HepG2 (cell line): Measurements from ENCODE around the gene ADI1. TPM values are rescaled to one million over a fixed set of nuclear protein-coding genes. Genes with fewer than 3 reads are reported as not detected.

ENCODE experiments used
- ESRRA ChIP-seq: sonication (generic); formaldehyde crosslinking; IDR thresholded peaks from 2 replicates; pipeline ENCODE4 v1.5.1; 2020; ENCODE audit warnings: mild to moderate bottlenecking, low read depth, missing genetic modification reagents
- JDP2 ChIP-seq: sonication (generic); formaldehyde crosslinking; IDR thresholded peaks from 2 replicates; pipeline ENCODE4 v1.8.1; 2022; ENCODE audit warnings: missing genetic modification reagents, borderline replicate concordance
- JUN ChIP-seq: sonication (generic); formaldehyde crosslinking; IDR thresholded peaks from 2 replicates; pipeline ENCODE4 v1.4.0; 2020; ENCODE audit warnings: mild to moderate bottlenecking, missing genetic modification reagents
- KLF13 ChIP-seq: sonication (generic); formaldehyde crosslinking; IDR thresholded peaks from 2 replicates; pipeline ENCODE4 v1.4.0; 2020; ENCODE audit warnings: mild to moderate bottlenecking, missing genetic modification reagents
- MIER3 ChIP-seq: IDR thresholded peaks from 2 replicates; pipeline ENCODE4 v1.6.1; 2016; ENCODE audit warnings: missing compliant biosample characterization, borderline replicate concordance
- MXI1 ChIP-seq: IDR thresholded peaks from 3 replicates; pipeline ENCODE4 v1.6.1; 2012; ENCODE audit warnings: low read depth, low read length, inconsistent platforms, borderline replicate concordance
- RBFOX2 ChIP-seq: fragments of 200-400 bp; formaldehyde crosslinking; IDR thresholded peaks from 2 replicates; pipeline ENCODE4 v1.6.1; 2017; ENCODE audit warnings: low read depth, mild to moderate bottlenecking, low read length
- RORA ChIP-seq: sonication (generic); formaldehyde crosslinking; IDR thresholded peaks from 2 replicates; pipeline ENCODE4 v1.5.0; 2020; ENCODE audit warnings: mild to moderate bottlenecking, missing genetic modification reagents, moderate library complexity
- RXRA ChIP-seq: sonication (generic); formaldehyde crosslinking; IDR thresholded peaks from 2 replicates; pipeline ENCODE4 v1.5.1; 2020; ENCODE audit warnings: missing genetic modification reagents
- RXRB ChIP-seq: IDR thresholded peaks from 2 replicates; pipeline ENCODE4 v1.6.1; 2016; ENCODE audit warnings: borderline replicate concordance, missing genetic modification reagents, missing compliant biosample characterization
- SIN3A ChIP-seq: IDR thresholded peaks from 2 replicates; pipeline ENCODE4 v1.6.1; 2011; ENCODE audit warnings: low read depth, mild to moderate bottlenecking, control low read depth, low read length, borderline replicate concordance
- SIX4 ChIP-seq: sonication (generic); formaldehyde crosslinking; IDR thresholded peaks from 2 replicates; pipeline ENCODE4 v1.4.0; 2020; ENCODE audit warnings: missing genetic modification reagents
- ZNF136 ChIP-seq: sonication (generic); formaldehyde crosslinking; IDR thresholded peaks from 2 replicates; pipeline ENCODE4 v1.8.1; 2022; ENCODE audit warnings: low read depth, mild to moderate bottlenecking, moderate library complexity, missing genetic modification reagents
- ZNF333 ChIP-seq: sonication (generic); formaldehyde crosslinking; IDR thresholded peaks from 2 replicates; pipeline ENCODE4 v1.4.0; 2020; ENCODE audit warnings: mild to moderate bottlenecking, missing genetic modification reagents, borderline replicate concordance
- ZNF343 ChIP-seq: sonication (generic); formaldehyde crosslinking; IDR thresholded peaks from 2 replicates; pipeline ENCODE4 v1.4.0; 2020; ENCODE audit warnings: mild to moderate bottlenecking, missing genetic modification reagents
- ZNF782 ChIP-seq: sonication (generic); formaldehyde crosslinking; IDR thresholded peaks from 2 replicates; pipeline ENCODE4 v1.4.0; 2020; ENCODE audit warnings: missing genetic modification reagents, mild to moderate bottlenecking, borderline replicate concordance
- polyA plus RNA-seq, 8 experiments: library from polyadenylated mRNA; depleted of rRNA in 3 of 8; stranded (reverse) in 7 of 8; unstranded in 1 of 8; fragments of >200 nt; fragmentation: Illumina TruSeq in 4 of 8; extraction: Trizol in 4 of 8; gene quantifications; 2 replicates each; pipeline versions ENCODE4 v1.2.1 to v1.2.3, GENCODE V29; 2011 to 2016; ENCODE audit warnings: low read depth in 4 of 8, missing spikeins in 1 of 8, mixed read lengths in 1 of 8; ENCODE audit not compliant: insufficient read depth in 1 of 8
- total RNA-seq, 5 experiments: library from RNA; depleted of rRNA; stranded (reverse); fragments of >200 nt; fragmentation: Illumina TruSeq; extraction: Trizol; gene quantifications; 2 replicates each; pipeline ENCODE4 v1.2.3, GENCODE V29; 2016; ENCODE audit warnings: low read depth in 1 of 5
- TF ChIP-seq, protein P1 (sequence below): IDR thresholded peaks from 2 replicates; pipeline ENCODE4 v1.6.1; 2016; ENCODE audit warnings: low read depth, control low read depth
- TF ChIP-seq, protein P2 (sequence below): sonication (generic); formaldehyde crosslinking; IDR thresholded peaks from 2 replicates; pipeline ENCODE4 v1.8.1; 2022; ENCODE audit warnings: low read depth, mild to moderate bottlenecking, missing genetic modification reagents
- TF ChIP-seq, protein P3 (sequence below): sonication (generic); formaldehyde crosslinking; IDR thresholded peaks from 2 replicates; pipeline ENCODE4 v1.4.0; 2020; ENCODE audit warnings: mild to moderate bottlenecking, missing genetic modification reagents
- TF ChIP-seq, protein P4 (sequence below): IDR thresholded peaks from 2 replicates; pipeline ENCODE4 v1.6.1; 2018; ENCODE audit warnings: missing genetic modification reagents
- TF ChIP-seq, protein P5 (sequence below): sonication (generic); formaldehyde crosslinking; IDR thresholded peaks from 2 replicates; pipeline ENCODE4 v1.4.0; 2020; ENCODE audit warnings: mild to moderate bottlenecking, missing genetic modification reagents

The ADI1 gene
- total and polyA plus RNA-seq, 2 of the 13 experiments (the other 11 are each of a cell fraction or from before 2014, with no cell fraction given): 28.7 to 123 TPM

DNA sequence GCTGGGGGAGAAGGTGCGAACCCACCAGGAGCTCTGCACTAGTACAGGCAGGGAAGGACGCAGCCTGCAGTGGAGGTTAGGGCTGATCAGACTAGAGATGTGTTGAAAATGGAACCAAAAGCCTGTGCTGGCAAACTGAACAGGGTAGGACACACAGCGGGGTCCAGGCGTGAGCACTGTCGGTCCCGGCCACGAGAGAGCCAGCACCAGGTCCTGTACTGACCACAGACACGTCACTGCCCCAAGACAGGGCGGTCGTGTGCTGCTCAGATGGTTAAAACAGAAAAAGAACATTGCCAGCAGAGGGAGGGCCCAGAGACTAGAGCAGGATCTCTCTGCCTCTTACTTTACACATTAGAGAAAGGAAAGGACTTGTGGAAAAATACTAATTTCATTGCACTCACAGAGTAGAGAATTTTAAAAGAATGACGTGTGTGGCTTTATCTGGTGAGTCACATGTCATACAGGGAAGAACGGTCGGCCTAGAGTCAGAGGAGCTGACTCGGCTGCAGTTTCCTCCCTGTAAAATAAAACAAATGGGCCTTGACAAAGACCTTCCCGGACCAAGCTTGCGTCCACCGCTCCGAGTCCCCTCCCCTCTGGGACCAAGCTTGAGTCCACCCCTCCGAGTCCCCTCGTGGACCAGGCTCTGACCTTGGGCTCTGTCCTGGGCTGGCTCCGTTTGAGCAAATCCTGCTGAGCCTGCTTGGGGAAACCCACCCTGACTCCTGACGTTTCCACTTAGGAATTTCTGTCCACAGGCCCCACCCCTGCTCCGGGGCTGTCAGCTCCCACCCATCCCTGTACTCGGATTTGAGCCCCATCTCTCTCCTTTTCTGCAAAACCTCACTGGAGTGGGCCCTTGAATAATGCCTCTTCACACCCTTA lies 16.7 kb upstream of the ADI1 start (continued):
- TF ChIP-seq, protein P1, sequence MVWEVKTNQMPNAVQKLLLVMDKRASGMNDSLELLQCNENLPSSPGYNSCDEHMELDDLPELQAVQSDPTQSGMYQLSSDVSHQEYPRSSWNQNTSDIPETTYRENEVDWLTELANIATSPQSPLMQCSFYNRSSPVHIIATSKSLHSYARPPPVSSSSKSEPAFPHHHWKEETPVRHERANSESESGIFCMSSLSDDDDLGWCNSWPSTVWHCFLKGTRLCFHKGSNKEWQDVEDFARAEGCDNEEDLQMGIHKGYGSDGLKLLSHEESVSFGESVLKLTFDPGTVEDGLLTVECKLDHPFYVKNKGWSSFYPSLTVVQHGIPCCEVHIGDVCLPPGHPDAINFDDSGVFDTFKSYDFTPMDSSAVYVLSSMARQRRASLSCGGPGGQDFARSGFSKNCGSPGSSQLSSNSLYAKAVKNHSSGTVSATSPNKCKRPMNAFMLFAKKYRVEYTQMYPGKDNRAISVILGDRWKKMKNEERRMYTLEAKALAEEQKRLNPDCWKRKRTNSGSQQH (CRISPR knock-in tag): no peak; the same call in 1 of the 2 replicates
- no peak for TF ChIP-seq JDP2 (CRISPR knock-in tag)
- 0 out of 2 replicates have a peak, but pooled peaks have one; percentile 21 for TF ChIP-seq MIER3 (CRISPR knock-in tag)
- peak; percentile 55 for TF ChIP-seq RXRA (CRISPR knock-in tag)
- TF ChIP-seq RXRB (CRISPR knock-in tag): peak; percentile 43
- TF ChIP-seq SIX4: no peak
- TF ChIP-seq, protein P2, sequence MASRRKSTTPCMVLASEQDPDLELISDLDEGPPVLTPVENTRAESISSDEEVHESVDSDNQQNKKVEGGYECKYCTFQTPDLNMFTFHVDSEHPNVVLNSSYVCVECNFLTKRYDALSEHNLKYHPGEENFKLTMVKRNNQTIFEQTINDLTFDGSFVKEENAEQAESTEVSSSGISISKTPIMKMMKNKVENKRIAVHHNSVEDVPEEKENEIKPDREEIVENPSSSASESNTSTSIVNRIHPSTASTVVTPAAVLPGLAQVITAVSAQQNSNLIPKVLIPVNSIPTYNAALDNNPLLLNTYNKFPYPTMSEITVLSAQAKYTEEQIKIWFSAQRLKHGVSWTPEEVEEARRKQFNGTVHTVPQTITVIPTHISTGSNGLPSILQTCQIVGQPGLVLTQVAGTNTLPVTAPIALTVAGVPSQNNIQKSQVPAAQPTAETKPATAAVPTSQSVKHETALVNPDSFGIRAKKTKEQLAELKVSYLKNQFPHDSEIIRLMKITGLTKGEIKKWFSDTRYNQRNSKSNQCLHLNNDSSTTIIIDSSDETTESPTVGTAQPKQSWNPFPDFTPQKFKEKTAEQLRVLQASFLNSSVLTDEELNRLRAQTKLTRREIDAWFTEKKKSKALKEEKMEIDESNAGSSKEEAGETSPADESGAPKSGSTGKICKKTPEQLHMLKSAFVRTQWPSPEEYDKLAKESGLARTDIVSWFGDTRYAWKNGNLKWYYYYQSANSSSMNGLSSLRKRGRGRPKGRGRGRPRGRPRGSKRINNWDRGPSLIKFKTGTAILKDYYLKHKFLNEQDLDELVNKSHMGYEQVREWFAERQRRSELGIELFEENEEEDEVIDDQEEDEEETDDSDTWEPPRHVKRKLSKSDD (CRISPR knock-in tag): no peak; the same call in 1 of the 2 replicates
- TF ChIP-seq, protein P3, sequence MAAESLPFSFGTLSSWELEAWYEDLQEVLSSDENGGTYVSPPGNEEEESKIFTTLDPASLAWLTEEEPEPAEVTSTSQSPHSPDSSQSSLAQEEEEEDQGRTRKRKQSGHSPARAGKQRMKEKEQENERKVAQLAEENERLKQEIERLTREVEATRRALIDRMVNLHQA: no peak
- TF ChIP-seq ZNF782 (CRISPR knock-in tag): no peak
- TF ChIP-seq ZNF343: peak; percentile 79; the same call in 1 of the 2 replicates
- peak; percentile 74; the same call in 1 of the 2 replicates for TF ChIP-seq ESRRA (CRISPR knock-in tag)
- TF ChIP-seq RBFOX2: peak; percentile 62
- peak; percentile 19; the same call in 1 of the 3 replicates for TF ChIP-seq MXI1
- TF ChIP-seq ZNF333 (CRISPR knock-in tag): no peak
- TF ChIP-seq, protein P4, sequence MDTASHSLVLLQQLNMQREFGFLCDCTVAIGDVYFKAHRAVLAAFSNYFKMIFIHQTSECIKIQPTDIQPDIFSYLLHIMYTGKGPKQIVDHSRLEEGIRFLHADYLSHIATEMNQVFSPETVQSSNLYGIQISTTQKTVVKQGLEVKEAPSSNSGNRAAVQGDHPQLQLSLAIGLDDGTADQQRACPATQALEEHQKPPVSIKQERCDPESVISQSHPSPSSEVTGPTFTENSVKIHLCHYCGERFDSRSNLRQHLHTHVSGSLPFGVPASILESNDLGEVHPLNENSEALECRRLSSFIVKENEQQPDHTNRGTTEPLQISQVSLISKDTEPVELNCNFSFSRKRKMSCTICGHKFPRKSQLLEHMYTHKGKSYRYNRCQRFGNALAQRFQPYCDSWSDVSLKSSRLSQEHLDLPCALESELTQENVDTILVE (CRISPR knock-in tag): no peak
- TF ChIP-seq, protein P5, sequence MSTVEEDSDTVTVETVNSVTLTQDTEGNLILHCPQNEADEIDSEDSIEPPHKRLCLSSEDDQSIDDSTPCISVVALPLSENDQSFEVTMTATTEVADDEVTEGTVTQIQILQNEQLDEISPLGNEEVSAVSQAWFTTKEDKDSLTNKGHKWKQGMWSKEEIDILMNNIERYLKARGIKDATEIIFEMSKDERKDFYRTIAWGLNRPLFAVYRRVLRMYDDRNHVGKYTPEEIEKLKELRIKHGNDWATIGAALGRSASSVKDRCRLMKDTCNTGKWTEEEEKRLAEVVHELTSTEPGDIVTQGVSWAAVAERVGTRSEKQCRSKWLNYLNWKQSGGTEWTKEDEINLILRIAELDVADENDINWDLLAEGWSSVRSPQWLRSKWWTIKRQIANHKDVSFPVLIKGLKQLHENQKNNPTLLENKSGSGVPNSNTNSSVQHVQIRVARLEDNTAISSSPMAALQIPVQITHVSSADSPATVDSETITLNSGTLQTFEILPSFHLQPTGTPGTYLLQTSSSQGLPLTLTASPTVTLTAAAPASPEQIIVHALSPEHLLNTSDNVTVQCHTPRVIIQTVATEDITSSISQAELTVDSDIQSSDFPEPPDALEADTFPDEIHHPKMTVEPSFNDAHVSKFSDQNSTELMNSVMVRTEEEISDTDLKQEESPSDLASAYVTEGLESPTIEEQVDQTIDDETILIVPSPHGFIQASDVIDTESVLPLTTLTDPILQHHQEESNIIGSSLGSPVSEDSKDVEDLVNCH: no peak
- TF ChIP-seq KLF13 (CRISPR knock-in tag): 0 out of 2 replicates have a peak, but pooled peaks have one; percentile 26
- TF ChIP-seq RORA (CRISPR knock-in tag): no peak
- TF ChIP-seq ZNF136: peak; percentile 70; the same call in 1 of the 2 replicates
- TF ChIP-seq SIN3A: no peak
- peak; percentile 94 for TF ChIP-seq JUN
